Body of pancreas (tissue), 4 donors: ENCODE results near the gene FAM111A. TPM values are rescaled to one million over a fixed set of nuclear protein-coding genes. Genes with fewer than 3 reads are reported as not detected.
"Not testable (repeated sequence)": the region's sequence is repeated elsewhere in the genome, so short reads cannot be mapped to it uniquely, and the experiment has no call there.

Source experiments
- ATAC-seq: fragments of 150-250 bp; one replicate; pipeline ENCODE4 v1.9.1; 2016
- DNase-seq, 4 donors: peaks; one replicate each; pipeline ENCODE4 v3.0.0-alpha.2; 2019
- H3K27ac ChIP-seq, 4 donors: fragments of 200-600 bp; sonication (generic); 1 replicate in 3 of 4; 2 replicates in 1 of 4; pipeline versions ENCODE4 v1.5.1 to v1.6.1; 2016 to 2019; ENCODE audit warnings: mild to moderate bottlenecking in 1 of 4, mixed read lengths in 1 of 4, moderate library complexity in 1 of 4
- H3K27me3 ChIP-seq, 2 donors: fragments of 200-600 bp; sonication (generic); one replicate each; pipeline ENCODE4 v1.6.0; 2016; ENCODE audit warnings: mild to moderate bottlenecking in 1 of 2
- H3K36me3 ChIP-seq, 2 donors: fragments of 200-600 bp; sonication (generic); replicated peaks in 1 of 2; 2 replicates each; pipeline ENCODE4 v1.5.1; 2016; ENCODE audit warnings: low read depth in 2 of 2; ENCODE audit not compliant: insufficient read depth in 1 of 2
- H3K4me1 ChIP-seq: fragments of 200-600 bp; sonication (generic); one replicate; pipeline ENCODE4 v1.6.0; 2016
- H3K4me3 ChIP-seq, 2 donors: fragments of 200-600 bp; sonication (generic); 1 replicate in 1 of 2; 2 replicates in 1 of 2; pipeline ENCODE4 v1.5.1; 2016 to 2019
- H3K9me3 ChIP-seq, 3 donors: fragments of 200-600 bp; sonication (generic); 1 replicate in 2 of 3; 2 replicates in 1 of 3; pipeline ENCODE4 v1.5.1; 2016
- CTCF ChIP-seq, 7 experiments: fragments of 450-650 bp in 4 of 7; fragments of 200-600 bp in 3 of 7; sonication (generic) in 3 of 7; IDR thresholded peaks; one replicate each; pipeline ENCODE4 v1.5.1; 2016 to 2019; ENCODE audit warnings: antibody characterized with exemption in 7 of 7
- POLR2A ChIP-seq, 3 donors: fragments of 450-650 bp; IDR thresholded peaks; one replicate each; pipeline ENCODE4 v1.6.1; 2016; ENCODE audit warnings: antibody characterized with exemption in 3 of 3, mild to moderate bottlenecking in 2 of 3
- whole genome bisulfite sequencing, 2 donors: methylation state at CpG; one replicate each; pipeline ENCODE4 v1.1.5; 2017; 5-methylcytosine and 5-hydroxymethylcytosine counted together
- intact Hi-C: fragments of 100-400 bp; cut with DNase I; formaldehyde crosslinking; loops from one replicate; pipeline ENCODE4 v1.15.1; 2023
- total RNA-seq, 2 donors: library from RNA; depleted of rRNA; stranded (reverse); fragments of >200 nt; gene quantifications; one replicate each; pipeline ENCODE4 v1.1.0, GENCODE V29; 2016

Gene FAM111A
- 10 to 100 TPM; 17.4 to 43.8 TPM for total RNA-seq

GRCh38 chr11:59142530-59143507 is at the start of gene FAM111A:
FAM111A (plus strand) TSS chr11:59142856; CDS start chr11:59148873, 6,017 bp downstream.
- DNase-seq (peak; percentile 85 to 92 (median 88)), ATAC-seq (peak; percentile 95)
- Histone ChIP-seq H3K4me3 (peak within 1 kb of the TSS; percentile 63 to 70), H3K27ac (peak within 1 kb of the TSS; percentile 88 to 98 (median 91)), H3K27me3 (no peaks in the 10 kb centered on the region), H3K9me3 (no peaks in the 10 kb centered on the region), H3K36me3 (no peaks in the 10 kb centered on the region), H3K4me1 (peaks cover 22% of the 10 kb centered on the region)
- 0 to 1% methylated on average over 45 to 50 of the region's 50 CpGs for WGBS, 2 donors
- peak in 2 of 7 experiments; percentile 26 to 34 for TF ChIP-seq CTCF (IDR thresholded peaks at IDR 0.05)
- TF ChIP-seq POLR2A (IDR thresholded peaks at IDR 0.05), result peak; percentile 8 to 73 (median 70)
- intact Hi-C loops, result no loop called here

- DNase-seq, H3K4me3 ChIP-seq, H3K4me1 ChIP-seq, ATAC-seq, H3K36me3 ChIP-seq, H3K9me3 ChIP-seq, H3K27ac ChIP-seq, intact Hi-C loops, H3K27me3 ChIP-seq: not testable (repeated sequence)
Observed at GRCh38 chr11:59093576-59093975, 49.1 kb upstream of the FAM111A start.

- DNase-seq, H3K4me3 ChIP-seq, intact Hi-C loops, H3K27me3 ChIP-seq, H3K36me3 ChIP-seq, H3K9me3 ChIP-seq, H3K4me1 ChIP-seq, H3K27ac ChIP-seq, ATAC-seq: not testable (repeated sequence)
- 33 to 52% methylated on average over 1 of the region's 1 CpG for WGBS, 2 donors
Observed at GRCh38 chr11:59095225-59095624, 47.4 kb upstream of the FAM111A start.

- H3K4me1 ChIP-seq, DNase-seq, H3K27me3 ChIP-seq, H3K36me3 ChIP-seq, ATAC-seq, H3K4me3 ChIP-seq, H3K27ac ChIP-seq, intact Hi-C loops, H3K9me3 ChIP-seq: not testable (repeated sequence)
- 49 to 59% methylated on average over 5 of the region's 5 CpGs for WGBS, 2 donors
Observed at GRCh38 chr11:59095972-59096575, 46.6 kb upstream of the FAM111A start.

- peak; percentile 48 to 73 (median 63) for TF ChIP-seq CTCF (IDR thresholded peaks at IDR 0.05)
- TF ChIP-seq POLR2A (IDR thresholded peaks at IDR 0.05), result no peak
- Histone ChIP-seq H3K9me3 (no peaks in the 10 kb centered on the region), H3K4me1 (peaks cover 4% of the 10 kb centered on the region), H3K27me3 (no peaks in the 10 kb centered on the region), H3K4me3 (no peak overlapping the region), H3K27ac (no peak overlapping the region), H3K36me3 (no peaks in the 10 kb centered on the region)
- DNase-seq (peak; percentile 59 to 76 (median 70)), ATAC-seq (peak; percentile 68)
- 70 to 76% methylated on average over 5 of the region's 5 CpGs for WGBS, 2 donors
- intact Hi-C loops, result no loop called here
Observed at GRCh38 chr11:59097113-59097708, 45.4 kb upstream of the FAM111A start.

- H3K36me3 ChIP-seq, H3K4me3 ChIP-seq, H3K27me3 ChIP-seq, DNase-seq, H3K4me1 ChIP-seq, H3K9me3 ChIP-seq, intact Hi-C loops, ATAC-seq, H3K27ac ChIP-seq: not testable (repeated sequence)
- 69 to 81% methylated on average over 8 of the region's 8 CpGs for WGBS, 2 donors
Observed at GRCh38 chr11:59097938-59098337, 44.7 kb upstream of the FAM111A start.
